OCI-LY7 (cell line): ENCODE data around the gene VAT1. TPM values are rescaled to one million over a fixed set of nuclear protein-coding genes. Genes with fewer than 3 reads are reported as not detected.
"Not testable (repeated sequence)": the region's sequence is repeated elsewhere in the genome, so short reads cannot be mapped to it uniquely, and the experiment has no call there.

Experiments used
- BruUV-seq: library from RNA; stranded (reverse); fragments of 400-500 nt; replicated peaks from 2 replicates; lab custom pipeline; 2021; lab: Mats Ljungman, UMichigan
- CTCF ChIA-PET: fragments of 300-600 bp; sonication (Branson Sonifier 250); formaldehyde crosslinking; loops from one replicate; lab custom pipeline; 2022; ENCODE audit warnings: antibody characterized with exemption; ENCODE audit not compliant: unreplicated experiment; lab: Charles Lee
- POLR2A ChIA-PET: fragments of 300-600 bp; sonication (Branson Sonifier 250); formaldehyde crosslinking; loops from one replicate; lab custom pipeline; 2022; ENCODE audit warnings: antibody characterized with exemption; lab: Charles Lee
- DNase-seq: peaks from one replicate; pipeline ENCODE4 v3.0.0-alpha.2; 2015; ENCODE audit warnings: low spot score
- H2AFZ ChIP-seq: fragments of 200-600 bp; sonication (generic), shearing (Covaris generic); 2 replicates; pipeline ENCODE4 v1.6.1; 2014; ENCODE audit warnings: mild to moderate bottlenecking, antibody characterized with exemption, low read length, moderate library complexity
- H3K27ac ChIP-seq: fragments of 200-600 bp; sonication (generic); 2 replicates; pipeline ENCODE4 v1.5.1; 2014; ENCODE audit warnings: mixed run types, low read depth, mild to moderate bottlenecking, moderate library complexity, low read length, inconsistent platforms; ENCODE audit not compliant: poor library complexity, severe bottlenecking
- H3K36me3 ChIP-seq: fragments of 200-600 bp; sonication (generic); 2 replicates; pipeline ENCODE4 v1.6.1; 2014; ENCODE audit warnings: mild to moderate bottlenecking, antibody characterized with exemption, low read length, moderate library complexity, mixed read lengths; ENCODE audit not compliant: insufficient read depth
- H3K4me1 ChIP-seq: fragments of 200-600 bp; sonication (generic); 2 replicates; pipeline ENCODE4 v1.5.1; 2014; ENCODE audit warnings: mild to moderate bottlenecking, low read length; ENCODE audit not compliant: insufficient read depth, poor library complexity, severe bottlenecking
- H3K4me2 ChIP-seq: fragments of 200-600 bp; sonication (generic); 2 replicates; pipeline ENCODE4 v1.6.1; 2014; ENCODE audit warnings: mild to moderate bottlenecking, low read length
- H3K4me3 ChIP-seq: fragments of 200-600 bp; sonication (generic); 2 replicates; pipeline ENCODE4 v1.5.1; 2014; ENCODE audit warnings: mild to moderate bottlenecking, low read depth, low read length; ENCODE audit not compliant: poor library complexity, severe bottlenecking
- H3K79me2 ChIP-seq: fragments of 200-600 bp; sonication (generic); 2 replicates; pipeline ENCODE4 v1.6.1; 2016; ENCODE audit warnings: low read depth, mild to moderate bottlenecking, low read length, moderate library complexity, mixed read lengths; ENCODE audit not compliant: insufficient read depth
- H3K9me2 ChIP-seq: fragments of 200-600 bp; sonication (generic); 2 replicates; pipeline ENCODE4 v1.6.1; 2016; ENCODE audit warnings: mild to moderate bottlenecking, low read length, mixed read lengths; ENCODE audit not compliant: insufficient read depth
- H3K9me3 ChIP-seq: fragments of 200-600 bp; sonication (generic); 2 replicates; pipeline ENCODE4 v1.6.1; 2014; ENCODE audit warnings: mild to moderate bottlenecking, mixed run types, low read length, mixed read lengths
- H4K20me1 ChIP-seq: fragments of 200-600 bp; sonication (generic); 2 replicates; pipeline ENCODE4 v1.6.1; 2014; ENCODE audit warnings: mild to moderate bottlenecking, antibody characterized with exemption, low read length, moderate library complexity, mixed read lengths; ENCODE audit not compliant: insufficient read depth
- CTCF ChIP-seq: fragments of 200-600 bp; sonication (generic); conservative IDR thresholded peaks from 2 replicates; pipeline ENCODE4 v1.5.1; 2014; ENCODE audit warnings: mild to moderate bottlenecking, antibody characterized with exemption, low read length, moderate library complexity, mixed read lengths
- EZH2phosphoT487 ChIP-seq: fragments of 200-600 bp; sonication (generic); IDR thresholded peaks from 2 replicates; pipeline ENCODE4 v1.6.1; 2018; ENCODE audit warnings: low read depth, borderline replicate concordance, mild to moderate bottlenecking, mixed run types, antibody characterized with exemption, low read length, moderate library complexity, mixed read lengths
- intact Hi-C: fragments of 100-400 bp; cut with micrococcal nuclease; formaldehyde crosslinking; loops from one replicate; pipeline ENCODE4 v1.10.0; 2022; ENCODE audit not compliant: unreplicated experiment
- total RNA-seq, 2 experiments: library from RNA; depleted of rRNA in 1 of 2; stranded (reverse); fragments of >200 nt in 1 of 2; shearing (Covaris generic) in 1 of 2; gene quantifications; 2 replicates each; pipeline ENCODE4 v1.2.3, GENCODE V29; 2014 to 2022

Gene VAT1
- total RNA-seq, 2 experiments from 2014 or later, result 26.2 to 51.3 TPM

GRCh38 chr17:42997390-42997983, 24.7 kb downstream of the VAT1 start:
- Histone ChIP-seq H4K20me1 (peaks cover 14% of the 10 kb centered on the region; the same call in 1 of the 2 replicates), H3K36me3 (peaks cover 67% of the 10 kb centered on the region), H3K9me2 (no peaks in the 10 kb centered on the region), H3K4me3 (peak overlapping the region; percentile 95), H3K9me3 (no peaks in the 10 kb centered on the region), H2AFZ (peak overlapping the region; percentile 86), H3K27ac (peak overlapping the region; percentile 63), H3K79me2 (peaks cover 30% of the 10 kb centered on the region), H3K4me1 (peaks cover 20% of the 10 kb centered on the region), H3K4me2 (peak overlapping the region; percentile 76)
- CTCF ChIA-PET, result interaction anchor here (1.0 to 1.5 kb wide), 4 partner anchors 12 to 320 kb away, joined by 3 to 5 read pairs (median 4); no protein-coding TSS in a partner anchor
- DNase-seq, result no peak
- BruUV-seq, result no TSS peak
- POLR2A ChIA-PET, result interaction anchor here (0.5 to 2.1 kb wide), 12 partner anchors 11 to 317 kb away, joined by 3 to 21 read pairs (median 4); partner anchors contain the start of gene PSME3
- TF ChIP-seq EZH2phosphoT487 (no peak), CTCF (no peak)
- intact Hi-C loops, result loop anchor here (5.0 kb wide), 2 partner anchors 60 to 165 kb away; partner anchors contain the start of gene PSME3

- H3K79me2 ChIP-seq, DNase-seq, H3K9me2 ChIP-seq, CTCF ChIA-PET, BruUV-seq, H2AFZ ChIP-seq, intact Hi-C loops, H3K27ac ChIP-seq, H3K4me2 ChIP-seq, POLR2A ChIA-PET, H3K9me3 ChIP-seq, H4K20me1 ChIP-seq, H3K4me3 ChIP-seq: not testable (repeated sequence)
- H3K4me1 ChIP-seq, result peaks cover 19% of the 10 kb centered on the region
- H3K36me3 ChIP-seq, result peaks cover 66% of the 10 kb centered on the region
Observed at GRCh38 chr17:42993913-42994312, 28.3 kb downstream of the VAT1 start.

- Histone ChIP-seq H2AFZ (no peak overlapping the region), H3K79me2 (no peaks in the 10 kb centered on the region), H3K4me1 (peaks cover 19% of the 10 kb centered on the region), H3K36me3 (peaks cover 71% of the 10 kb centered on the region), H3K9me2 (no peaks in the 10 kb centered on the region), H3K9me3 (no peaks in the 10 kb centered on the region), H3K27ac (no peak overlapping the region), H3K4me2 (no peak overlapping the region), H3K4me3 (no peak overlapping the region), H4K20me1 (no peaks in the 10 kb centered on the region)
- TF ChIP-seq CTCF, result no peak
- no peak for TF ChIP-seq EZH2phosphoT487
- intact Hi-C loops, result no loop called here
- BruUV-seq, result no TSS peak
- POLR2A ChIA-PET, result no interaction called here
- DNase-seq, result no peak
- CTCF ChIA-PET, result no interaction called here
Observed at GRCh38 chr17:42992872-42993271, 29.3 kb downstream of the VAT1 start.
